Glomerular visceral epithelial cell (primary cell): ENCODE results near the gene FLT1.

Source experiments
- DNase-seq: peaks from one replicate; pipeline ENCODE4 v3.0.0-alpha.2; 2016; ENCODE audit errors: extremely low spot score

FLT1 gene

GRCh38 chr13:28527629-28528028, 32.7 kb upstream of the FLT1 start:
- no peak for DNase-seq

DNA sequence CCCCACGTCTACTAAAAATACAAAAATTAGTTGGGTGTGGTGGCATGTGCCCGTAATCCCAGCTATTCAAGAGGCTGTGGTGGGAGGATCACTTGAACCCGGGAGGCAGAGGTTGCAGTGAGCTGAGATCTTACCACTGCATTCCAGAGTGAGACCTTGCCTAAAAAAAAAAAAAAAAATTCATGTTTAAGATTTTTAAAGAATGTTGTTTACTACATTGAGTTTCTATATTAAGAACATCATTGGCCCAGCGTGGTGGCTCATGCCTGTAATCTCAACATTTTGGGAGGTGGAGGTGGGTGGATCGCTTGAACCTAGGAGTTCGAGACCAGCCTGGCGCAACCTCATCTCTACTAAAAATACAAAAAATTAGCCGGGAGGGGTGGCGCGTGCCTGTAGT, 31.9 kb upstream of the FLT1 start:
- no peak for DNase-seq

DNA sequence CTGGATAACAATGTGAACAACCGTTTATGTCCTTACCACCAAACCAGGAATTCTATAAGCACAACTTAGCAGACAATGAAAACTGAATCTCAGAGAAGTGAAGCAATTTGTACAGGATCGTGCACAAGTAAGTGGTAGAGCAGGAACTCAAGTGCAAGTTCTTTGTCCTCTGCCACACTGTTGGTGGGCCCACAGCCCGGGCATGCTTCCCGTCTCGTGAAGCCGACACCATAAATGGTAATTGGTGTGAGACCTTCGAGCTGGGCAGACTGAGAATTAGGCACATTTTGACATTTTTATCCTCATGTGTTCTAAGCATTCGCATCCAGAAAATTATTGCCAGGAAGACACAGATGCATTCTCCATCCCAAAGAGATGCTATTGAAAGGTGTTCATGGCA, 27.9 kb upstream of the FLT1 start:
- no peak for DNase-seq

DNA sequence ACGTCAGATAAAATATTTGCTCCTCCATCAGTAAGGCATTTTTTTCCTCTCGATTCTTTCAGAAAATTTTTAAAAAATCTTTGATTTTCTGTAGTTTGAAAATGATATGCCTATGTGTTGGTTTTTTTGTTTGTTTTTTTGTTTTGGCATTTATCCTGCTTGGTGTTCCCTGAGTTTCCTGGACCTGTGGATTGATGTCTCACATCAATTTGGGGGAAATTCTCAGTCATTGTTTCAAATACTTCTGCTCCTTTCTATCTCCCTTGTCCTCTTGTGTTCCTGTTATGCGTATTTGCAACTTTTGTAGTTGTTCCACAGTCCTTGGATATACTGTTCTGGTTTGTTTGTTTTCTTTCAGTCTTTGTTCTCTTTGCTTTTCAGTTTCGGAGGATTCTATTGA, 18.8 kb upstream of the FLT1 start:
- no peak for DNase-seq

GRCh38 chr13:28510542-28510941, 15.6 kb upstream of the FLT1 start:
- no peak for DNase-seq

GRCh38 chr13:28510066-28510465, 15.1 kb upstream of the FLT1 start:
- DNase-seq: no peak

DNA sequence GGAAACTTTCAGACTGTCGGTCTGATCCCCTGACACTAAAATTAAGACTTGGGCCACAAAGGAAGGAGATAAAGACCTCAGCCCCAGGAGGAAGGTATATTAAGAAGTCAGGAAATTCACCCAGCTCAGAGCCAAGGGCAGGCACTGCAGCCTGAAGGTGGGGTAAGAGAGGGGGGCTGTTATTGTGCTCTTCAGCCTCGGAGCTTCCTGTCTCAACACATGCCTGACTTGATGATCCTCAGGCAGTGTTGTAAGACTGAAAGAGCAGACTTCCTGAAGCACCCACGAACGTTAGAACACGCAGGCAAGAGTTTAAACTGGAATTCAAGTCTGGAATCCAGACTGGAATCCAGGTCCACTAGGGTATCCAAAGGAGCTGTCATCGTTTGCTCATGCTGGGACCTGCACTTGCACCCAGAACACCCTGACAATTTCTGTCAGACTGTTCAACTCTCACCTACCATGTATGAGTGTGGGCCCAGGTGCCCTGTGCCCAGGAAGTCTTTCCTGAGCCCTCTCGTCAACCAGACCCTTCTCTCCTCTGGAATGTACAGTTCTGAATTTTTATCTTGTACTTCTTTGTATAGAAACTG, 10.7 kb upstream of the FLT1 start:
- no peak for DNase-seq

DNA sequence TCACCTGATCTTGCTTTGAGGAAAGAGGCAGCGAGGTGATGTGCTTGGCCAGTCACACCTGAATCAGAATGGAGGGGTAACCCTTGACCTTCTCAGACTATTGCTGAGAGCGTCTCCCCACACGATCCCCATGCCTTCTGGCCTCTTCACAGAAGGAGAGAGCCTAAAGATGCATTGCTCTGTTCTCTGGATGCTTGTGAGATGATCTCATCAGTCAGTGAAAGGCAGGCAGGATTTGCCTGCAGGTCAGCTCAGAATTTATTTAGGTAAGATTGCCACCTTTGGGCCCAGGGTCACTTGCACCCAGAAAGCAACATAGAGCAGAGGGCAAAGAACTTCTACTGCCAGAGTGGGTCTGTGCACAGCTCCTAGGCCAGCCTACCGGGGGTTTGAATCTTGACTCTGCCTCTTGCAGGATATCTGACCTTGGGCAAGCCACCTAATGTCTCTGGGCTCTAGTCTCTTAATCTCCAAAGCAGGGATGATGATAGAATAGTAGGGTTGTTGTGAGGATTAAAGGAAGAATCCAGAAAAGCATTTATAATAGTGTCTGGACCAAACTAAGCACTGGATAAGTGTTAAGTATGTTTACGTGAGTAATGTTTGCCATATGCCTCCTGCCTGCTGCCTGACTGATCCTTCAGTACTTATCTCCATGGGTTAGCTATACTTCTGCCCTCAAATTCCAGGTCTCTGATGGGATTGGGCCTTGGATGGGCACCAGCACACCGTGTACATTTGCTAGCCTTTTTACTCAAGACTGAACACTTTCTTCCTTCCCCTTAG, 8.4 kb upstream of the FLT1 start:
- no peak for DNase-seq

- DNase-seq: no peak
Measured at GRCh38 chr13:28501547-28501946, 6.6 kb upstream of the FLT1 start.

- DNase-seq: no peak
Measured at GRCh38 chr13:28499609-28500008, 4.7 kb upstream of the FLT1 start.

DNA sequence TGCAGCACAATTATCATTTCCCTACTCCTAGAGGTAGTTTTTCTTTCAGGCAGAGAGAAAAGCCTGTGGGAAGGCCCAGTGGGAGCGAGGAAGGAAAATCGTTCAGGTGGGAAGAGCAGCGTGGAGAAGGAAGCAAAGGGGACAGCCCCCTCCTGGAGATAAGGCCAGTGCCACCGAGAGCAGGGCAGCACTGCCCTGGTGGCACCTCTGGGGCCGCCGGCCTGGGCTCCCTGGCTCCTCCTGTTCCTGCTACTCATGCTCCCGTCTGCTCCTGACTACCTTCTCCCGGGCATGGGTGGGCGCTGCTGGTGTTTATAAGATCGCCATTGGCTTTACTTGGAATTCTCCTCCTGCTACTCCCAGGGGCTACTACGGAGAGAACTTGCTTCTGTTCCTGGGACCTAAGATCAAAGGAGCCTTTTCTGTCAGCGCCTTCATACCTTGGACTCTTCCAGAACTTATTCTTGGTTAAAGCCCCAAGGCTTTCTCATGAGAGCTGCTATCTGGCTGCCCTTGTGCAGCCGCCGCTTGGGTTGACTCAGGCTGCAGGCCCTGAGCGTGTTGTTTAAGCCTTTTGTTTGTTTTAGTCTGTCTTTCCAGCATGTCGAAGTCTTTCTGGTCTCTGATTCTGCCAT, 3.7 kb upstream of the FLT1 start:
- no peak for DNase-seq

- no peak for DNase-seq
Measured at GRCh38 chr13:28497143-28497876, 2.4 kb upstream of the FLT1 start.

GRCh38 chr13:28496188-28496564, 1.2 kb upstream of the FLT1 start:
- no peak for DNase-seq

DNA sequence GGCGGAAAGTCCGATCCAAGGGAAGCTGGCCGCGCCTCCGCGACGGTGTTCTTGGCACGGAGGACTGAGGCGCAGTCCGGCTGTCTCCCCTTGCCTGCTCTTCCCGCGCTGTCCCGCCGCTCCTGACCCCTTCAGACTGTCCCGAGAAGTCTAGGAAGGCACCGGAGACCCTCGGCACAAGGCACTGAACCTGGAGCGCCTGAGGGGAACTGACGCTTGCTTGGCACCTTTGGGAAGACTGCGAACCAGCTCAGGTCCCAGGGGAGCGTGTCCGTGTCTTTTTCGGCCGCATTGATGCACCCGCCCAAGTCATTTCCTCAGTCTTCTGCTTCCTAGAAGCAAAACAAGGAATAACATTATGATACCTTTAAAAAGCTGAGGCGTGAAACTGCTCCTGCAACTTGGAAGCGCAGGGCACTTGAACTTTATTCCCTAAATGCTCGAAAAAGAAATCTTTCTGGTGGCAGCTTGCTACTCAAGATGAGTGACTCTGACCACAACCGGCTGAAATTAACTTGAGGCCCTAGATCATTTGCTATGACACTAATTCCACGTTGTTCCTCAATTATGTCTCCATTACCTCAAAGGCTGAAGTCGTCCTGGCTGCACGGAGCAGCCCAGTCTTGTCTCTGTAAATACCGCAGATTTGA, 735 bp upstream of the FLT1 start:
- no peak for DNase-seq

- no peak for DNase-seq
Measured at GRCh38 chr13:28494504-28494777, 487 bp downstream of the FLT1 start.

- DNase-seq: no peak
Measured at GRCh38 chr13:28493740-28494503, 1.0 kb downstream of the FLT1 start.

DNA sequence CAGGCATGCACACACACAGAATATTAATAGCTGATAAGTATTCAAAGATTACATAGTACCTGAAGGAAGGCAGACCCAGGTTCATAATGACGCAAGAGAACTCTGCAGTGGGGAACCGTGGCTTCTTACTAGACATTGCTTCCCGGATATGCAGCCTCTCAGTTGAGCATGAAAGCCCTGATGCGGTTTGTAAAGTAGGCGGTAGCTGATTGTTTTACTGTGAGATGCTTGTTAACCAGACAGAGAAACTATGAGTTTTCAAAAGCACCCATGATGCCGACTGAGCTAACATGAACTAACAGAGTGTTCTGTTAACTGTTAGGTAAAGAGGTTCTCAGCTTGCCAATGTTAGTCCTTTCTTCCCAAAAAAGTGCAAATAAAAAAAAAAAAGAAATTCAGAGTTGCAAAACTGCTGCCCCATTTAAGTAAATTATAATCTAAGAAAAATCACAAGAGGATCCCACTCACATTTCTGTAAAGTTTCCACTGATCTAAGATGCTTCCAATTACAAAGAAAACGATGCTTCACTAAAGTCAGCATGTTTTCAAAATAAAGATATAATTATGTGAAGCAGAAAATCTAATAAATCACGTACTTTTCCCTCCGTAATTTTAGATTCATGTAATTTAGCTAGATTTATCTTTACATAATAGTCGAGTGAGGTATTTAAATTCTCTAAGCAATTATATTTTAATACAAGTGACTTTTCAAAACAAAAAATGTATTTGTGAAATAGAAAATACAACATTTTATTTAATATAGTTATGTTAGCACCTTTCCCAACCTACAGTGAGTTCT, 2.2 kb downstream of the FLT1 start:
- DNase-seq: no peak

- no peak for DNase-seq
Measured at GRCh38 chr13:28490061-28490460, 4.9 kb downstream of the FLT1 start.

- DNase-seq: no peak
Measured at GRCh38 chr13:28489524-28489931, 5.4 kb downstream of the FLT1 start.

- DNase-seq: no peak
Measured at GRCh38 chr13:28488376-28489005, 6.4 kb downstream of the FLT1 start.
